Panc1 (cell line): ENCODE data around the gene PLA1A. TPM values are rescaled to one million over a fixed set of nuclear protein-coding genes. Genes with fewer than 3 reads are reported as not detected.
"Not testable (repeated sequence)": the region's sequence is repeated elsewhere in the genome, so short reads cannot be mapped to it uniquely, and the experiment has no call there.

Experiments used
- ATAC-seq: fragments of 200-7000 bp; cut with Tn5 transposase; 2 replicates; pipeline ENCODE4 v1.9.1; 2020; ENCODE audit warnings: mild to moderate bottlenecking, moderate library complexity
- BruUV-seq: library from RNA; stranded (reverse); fragments of 400-500 nt; replicated peaks from 2 replicates; lab custom pipeline; 2021; lab: Mats Ljungman, UMichigan
- CTCF ChIA-PET: fragments of 300-600 bp; sonication (Branson Sonifier 250); formaldehyde crosslinking; loops from one replicate; lab custom pipeline; 2022; ENCODE audit warnings: antibody characterized with exemption; lab: Charles Lee
- POLR2A ChIA-PET: fragments of 300-600 bp; sonication (Branson Sonifier 250); formaldehyde crosslinking; loops from one replicate; lab custom pipeline; 2022; ENCODE audit warnings: antibody characterized with exemption; lab: Charles Lee
- DNase-seq: peaks from one replicate; pipeline ENCODE4 v3.0.0-alpha.2; 2010; ENCODE audit warnings: low read depth, low spot score
- H3K27ac ChIP-seq: 2 replicates; pipeline ENCODE4 v1.5.1; 2011; ENCODE audit warnings: mild to moderate bottlenecking, low read length, inconsistent platforms
- H3K27me3 ChIP-seq: fragments of 200-500 bp; sonication (Bioruptor generic); 2 replicates; pipeline ENCODE4 v1.6.0; 2014; ENCODE audit warnings: low read length, inconsistent platforms; ENCODE audit not compliant: control insufficient read depth, insufficient read depth
- H3K36me3 ChIP-seq: fragments of 200-500 bp; sonication (Bioruptor generic); 2 replicates; pipeline ENCODE4 v1.5.1; 2014; ENCODE audit warnings: inconsistent platforms, mild to moderate bottlenecking, low read length, moderate library complexity; ENCODE audit not compliant: control insufficient read depth, insufficient read depth
- H3K4me1 ChIP-seq: 2 replicates; pipeline ENCODE4 v1.5.1; 2011; ENCODE audit warnings: inconsistent platforms, mild to moderate bottlenecking, low read length, moderate library complexity; ENCODE audit not compliant: control insufficient read depth, insufficient read depth
- H3K4me3 ChIP-seq, 2 experiments: 2 replicates each; pipeline ENCODE4 v1.5.1; 2011 to 2012; ENCODE audit warnings: low read depth in 2 of 2, low read length in 2 of 2, mild to moderate bottlenecking in 2 of 2, inconsistent platforms in 1 of 2, moderate library complexity in 1 of 2
- H3K9me3 ChIP-seq: fragments of 200-500 bp; sonication (Bioruptor generic); 2 replicates; pipeline ENCODE4 v1.5.1; 2014; ENCODE audit warnings: low read depth, mild to moderate bottlenecking, inconsistent platforms, low read length, moderate library complexity; ENCODE audit not compliant: control insufficient read depth, insufficient read depth
- POLR2AphosphoS5 ChIP-seq: IDR thresholded peaks from 2 replicates; pipeline ENCODE4 v1.6.1; 2012; ENCODE audit warnings: mild to moderate bottlenecking, low read depth, low read length, moderate library complexity
- SIN3A ChIP-seq: IDR thresholded peaks from 2 replicates; pipeline ENCODE4 v1.6.1; 2012; ENCODE audit warnings: low read depth, mild to moderate bottlenecking, low read length, moderate library complexity, borderline replicate concordance; ENCODE audit not compliant: insufficient read depth
- TCF7L2 ChIP-seq: IDR thresholded peaks from 2 replicates; pipeline ENCODE4 v1.6.1; 2011; ENCODE audit warnings: mild to moderate bottlenecking, low read depth, low read length, inconsistent platforms
- in situ Hi-C: cut with HindIII; loops from 2 replicates; pipeline ENCODE4 v1.10.0; 2016; ENCODE audit warnings: low sequenced_read_pairs, low pct_unique_long_range_greater_than_20kb
- intact Hi-C: fragments of 100-400 bp; cut with micrococcal nuclease; formaldehyde crosslinking; loops from one replicate; pipeline ENCODE4 v1.10.0; 2022; ENCODE audit not compliant: unreplicated experiment
- total RNA-seq: library from RNA; stranded (reverse); gene quantifications from one replicate; pipeline ENCODE4 v1.2.1, GENCODE V29; 2021; ENCODE audit not compliant: unreplicated experiment
- TF ChIP-seq, protein P1 (sequence below), 2 experiments: IDR thresholded peaks; 2 replicates each; pipeline ENCODE4 v1.6.1; 2011 to 2012; ENCODE audit warnings: low read depth in 2 of 2, control low read depth in 1 of 2, low read length in 1 of 2, mild to moderate bottlenecking in 1 of 2, moderate library complexity in 1 of 2; ENCODE audit not compliant: insufficient read depth in 1 of 2
- TF ChIP-seq, protein P2 (sequence below): fragments of 450-650 bp; IDR thresholded peaks from 2 replicates; pipeline ENCODE4 v1.5.1; 2017; ENCODE audit warnings: mild to moderate bottlenecking

The PLA1A gene
- total RNA-seq, 1 experiment from 2014 or later = not detected

- intact Hi-C loops (no loop called here), in situ Hi-C loops (no loop called here)
- Histone ChIP-seq H3K36me3 (peaks cover 14% of the 10 kb centered on the region), H3K27ac (peak within 1 kb of the TSS; percentile 98), H3K4me3 (peak within 1 kb of the TSS; percentile 76 to 78), H3K9me3 (no peaks in the 10 kb centered on the region), H3K4me1 (peaks cover 13% of the 10 kb centered on the region), H3K27me3 (no peaks in the 10 kb centered on the region)
- peak; percentile 84 for DNase-seq
- BruUV-seq = no TSS peak
- ChIA-PET CTCF (no interaction called here), POLR2A (interaction anchor here (0.7 kb wide), 1 partner anchor 1091 kb away, joined by 6 read pairs; no protein-coding TSS in a partner anchor)
- no peak for TF ChIP-seq TCF7L2
- TF ChIP-seq, protein P1, sequence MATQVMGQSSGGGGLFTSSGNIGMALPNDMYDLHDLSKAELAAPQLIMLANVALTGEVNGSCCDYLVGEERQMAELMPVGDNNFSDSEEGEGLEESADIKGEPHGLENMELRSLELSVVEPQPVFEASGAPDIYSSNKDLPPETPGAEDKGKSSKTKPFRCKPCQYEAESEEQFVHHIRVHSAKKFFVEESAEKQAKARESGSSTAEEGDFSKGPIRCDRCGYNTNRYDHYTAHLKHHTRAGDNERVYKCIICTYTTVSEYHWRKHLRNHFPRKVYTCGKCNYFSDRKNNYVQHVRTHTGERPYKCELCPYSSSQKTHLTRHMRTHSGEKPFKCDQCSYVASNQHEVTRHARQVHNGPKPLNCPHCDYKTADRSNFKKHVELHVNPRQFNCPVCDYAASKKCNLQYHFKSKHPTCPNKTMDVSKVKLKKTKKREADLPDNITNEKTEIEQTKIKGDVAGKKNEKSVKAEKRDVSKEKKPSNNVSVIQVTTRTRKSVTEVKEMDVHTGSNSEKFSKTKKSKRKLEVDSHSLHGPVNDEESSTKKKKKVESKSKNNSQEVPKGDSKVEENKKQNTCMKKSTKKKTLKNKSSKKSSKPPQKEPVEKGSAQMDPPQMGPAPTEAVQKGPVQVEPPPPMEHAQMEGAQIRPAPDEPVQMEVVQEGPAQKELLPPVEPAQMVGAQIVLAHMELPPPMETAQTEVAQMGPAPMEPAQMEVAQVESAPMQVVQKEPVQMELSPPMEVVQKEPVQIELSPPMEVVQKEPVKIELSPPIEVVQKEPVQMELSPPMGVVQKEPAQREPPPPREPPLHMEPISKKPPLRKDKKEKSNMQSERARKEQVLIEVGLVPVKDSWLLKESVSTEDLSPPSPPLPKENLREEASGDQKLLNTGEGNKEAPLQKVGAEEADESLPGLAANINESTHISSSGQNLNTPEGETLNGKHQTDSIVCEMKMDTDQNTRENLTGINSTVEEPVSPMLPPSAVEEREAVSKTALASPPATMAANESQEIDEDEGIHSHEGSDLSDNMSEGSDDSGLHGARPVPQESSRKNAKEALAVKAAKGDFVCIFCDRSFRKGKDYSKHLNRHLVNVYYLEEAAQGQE (IDR thresholded peaks at IDR 0.05; ENCODE audit: insufficient read depth in 1 of 2, low read depth in 2 of 2, low read length in 1 of 2) = no peak
- TF ChIP-seq SIN3A = 0 out of 2 replicates have a peak, but pooled peaks have one; percentile 69
- TF ChIP-seq, protein P2, sequence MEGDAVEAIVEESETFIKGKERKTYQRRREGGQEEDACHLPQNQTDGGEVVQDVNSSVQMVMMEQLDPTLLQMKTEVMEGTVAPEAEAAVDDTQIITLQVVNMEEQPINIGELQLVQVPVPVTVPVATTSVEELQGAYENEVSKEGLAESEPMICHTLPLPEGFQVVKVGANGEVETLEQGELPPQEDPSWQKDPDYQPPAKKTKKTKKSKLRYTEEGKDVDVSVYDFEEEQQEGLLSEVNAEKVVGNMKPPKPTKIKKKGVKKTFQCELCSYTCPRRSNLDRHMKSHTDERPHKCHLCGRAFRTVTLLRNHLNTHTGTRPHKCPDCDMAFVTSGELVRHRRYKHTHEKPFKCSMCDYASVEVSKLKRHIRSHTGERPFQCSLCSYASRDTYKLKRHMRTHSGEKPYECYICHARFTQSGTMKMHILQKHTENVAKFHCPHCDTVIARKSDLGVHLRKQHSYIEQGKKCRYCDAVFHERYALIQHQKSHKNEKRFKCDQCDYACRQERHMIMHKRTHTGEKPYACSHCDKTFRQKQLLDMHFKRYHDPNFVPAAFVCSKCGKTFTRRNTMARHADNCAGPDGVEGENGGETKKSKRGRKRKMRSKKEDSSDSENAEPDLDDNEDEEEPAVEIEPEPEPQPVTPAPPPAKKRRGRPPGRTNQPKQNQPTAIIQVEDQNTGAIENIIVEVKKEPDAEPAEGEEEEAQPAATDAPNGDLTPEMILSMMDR = no peak
- 0 out of 2 replicates have a peak, but pooled peaks have one; percentile 65 for TF ChIP-seq POLR2AphosphoS5
- peak; percentile 96 for ATAC-seq
Measured at GRCh38 chr3:119676771-119677640, 79.3 kb downstream of the PLA1A start, which contains the start of gene COX17. COX17 (minus strand) TSS chr3:119677406; CDS start chr3:119677310, 96 bp downstream.

DNA sequence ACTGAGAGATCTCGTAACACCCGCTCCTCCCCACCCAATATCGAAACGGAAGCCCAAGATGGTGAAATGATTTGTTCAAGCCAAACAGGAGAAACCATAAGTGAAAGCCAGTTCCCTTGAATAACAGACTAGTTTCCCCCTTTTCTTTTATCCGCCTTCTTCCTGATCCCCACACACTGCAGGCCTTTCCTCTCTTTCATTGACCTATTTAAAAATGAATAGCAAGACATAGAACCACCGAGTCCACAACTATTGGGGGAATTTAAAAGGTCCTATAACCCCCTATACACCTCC lies 79.9 kb downstream of the PLA1A start:
- Histone ChIP-seq H3K9me3 (no peaks in the 10 kb centered on the region), H3K27ac (peak overlapping the region; percentile 98), H3K4me3 (peak overlapping the region; percentile 76 to 78), H3K4me1 (peaks cover 13% of the 10 kb centered on the region), H3K27me3 (no peaks in the 10 kb centered on the region), H3K36me3 (peaks cover 8% of the 10 kb centered on the region)
- in situ Hi-C loops (no loop called here), intact Hi-C loops (no loop called here)
- POLR2A ChIA-PET = no interaction called here
- CTCF ChIA-PET = no interaction called here
- TSS peak; percentile 92 for BruUV-seq
- ATAC-seq = no peak
- DNase-seq = no peak
- TF ChIP-seq, protein P1 (IDR thresholded peaks at IDR 0.05; ENCODE audit: insufficient read depth in 1 of 2, low read depth in 2 of 2, low read length in 1 of 2) = no peak
- no peak for TF ChIP-seq POLR2AphosphoS5
- TF ChIP-seq, protein P2 = no peak
- no peak for TF ChIP-seq TCF7L2
- no peak for TF ChIP-seq SIN3A

DNA sequence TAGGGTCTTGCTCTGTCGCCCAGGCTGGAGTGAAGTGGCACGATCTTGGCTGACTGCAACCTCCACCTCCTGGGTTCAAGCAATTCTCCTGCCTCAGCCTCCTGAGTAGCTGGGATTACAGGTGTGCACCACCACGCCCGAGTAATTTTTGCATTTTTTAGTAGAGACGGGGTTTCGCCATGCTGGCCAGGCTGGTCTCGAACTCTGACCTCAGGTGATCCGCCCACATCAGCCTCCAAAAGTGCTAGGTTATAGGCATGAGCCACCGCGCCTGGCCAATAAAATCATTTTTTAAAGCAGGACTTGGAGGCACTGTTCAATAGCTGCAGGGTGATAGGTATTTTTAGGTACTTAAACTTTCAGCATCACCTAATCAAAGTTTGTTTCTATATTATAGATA lies 80.5 kb downstream of the PLA1A start:
- CTCF ChIA-PET, in situ Hi-C loops, POLR2A ChIA-PET, H3K4me3 ChIP-seq, H3K9me3 ChIP-seq, intact Hi-C loops, DNase-seq, ATAC-seq, H3K36me3 ChIP-seq, BruUV-seq, H3K27me3 ChIP-seq, H3K27ac ChIP-seq: not testable (repeated sequence)
- peaks cover 13% of the 10 kb centered on the region for H3K4me1 ChIP-seq
